Neutrophil (primary cell): ENCODE results near the gene TYMS.

Experiments used
- H3K27ac ChIP-seq: fragments of 200-600 bp; sonication (generic); 2 replicates; pipeline ENCODE4 v1.5.1; 2016; ENCODE audit warnings: mild to moderate bottlenecking, moderate library complexity
- H3K27me3 ChIP-seq: fragments of 200-600 bp; sonication (generic); 2 replicates; pipeline ENCODE4 v1.6.0; 2016; ENCODE audit warnings: mild to moderate bottlenecking
- H3K36me3 ChIP-seq: fragments of 200-600 bp; sonication (generic); 2 replicates; pipeline ENCODE4 v1.5.1; 2017
- H3K4me1 ChIP-seq, 2 experiments: fragments of 200-600 bp in 1 of 2; sonication (generic) in 1 of 2; 1 replicate in 1 of 2; 2 replicates in 1 of 2; pipeline versions ENCODE4 v1.5.1 to v1.6.1; 2013 to 2016; ENCODE audit warnings: low read depth in 1 of 2, low read length in 1 of 2, mild to moderate bottlenecking in 1 of 2, moderate library complexity in 1 of 2; ENCODE audit not compliant: control insufficient read depth in 1 of 2, insufficient read depth in 1 of 2
- H3K4me3 ChIP-seq, 2 experiments: fragments of 200-600 bp in 1 of 2; sonication (generic) in 1 of 2; 1 replicate in 1 of 2; 2 replicates in 1 of 2; pipeline ENCODE4 v1.5.1; 2013 to 2016; ENCODE audit warnings: low read depth in 1 of 2, low read length in 1 of 2, mild to moderate bottlenecking in 1 of 2, moderate library complexity in 1 of 2
- H3K9me3 ChIP-seq: fragments of 200-600 bp; sonication (generic); 2 replicates; pipeline ENCODE4 v1.5.1; 2016
- CTCF ChIP-seq: fragments of 200-600 bp; sonication (generic); IDR thresholded peaks from 2 replicates; pipeline ENCODE4 v1.5.1; 2016; ENCODE audit warnings: antibody characterized with exemption

TYMS gene

DNA sequence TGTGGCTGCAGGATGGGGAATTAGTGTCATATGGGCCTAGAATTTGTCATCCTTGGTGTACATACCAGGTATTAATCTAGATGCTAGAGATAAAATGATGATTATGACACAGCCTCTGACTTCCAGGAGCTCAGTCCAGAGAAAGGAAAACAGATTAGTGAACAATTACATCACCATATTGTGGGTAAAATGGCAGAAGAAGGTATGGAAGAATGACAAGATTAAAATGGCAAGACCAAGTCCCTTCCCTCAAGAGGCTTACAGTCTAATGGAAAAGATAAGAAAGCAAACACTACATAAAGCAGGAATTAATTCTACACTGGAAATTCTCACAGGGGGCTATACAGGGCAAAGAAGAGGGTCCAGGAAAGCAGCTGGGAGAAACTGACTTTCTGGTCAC is 25.9 kb upstream of the TYMS start:
- H3K9me3 ChIP-seq = no peaks in the 10 kb centered on the region
- no peaks in the 10 kb centered on the region for H3K36me3 ChIP-seq
- H3K27ac ChIP-seq = no peak overlapping the region
- H3K4me1 ChIP-seq = no peaks in the 10 kb centered on the region
- TF ChIP-seq CTCF = no peak
- H3K27me3 ChIP-seq = no peaks in the 10 kb centered on the region
- H3K4me3 ChIP-seq = no peak overlapping the region

- Histone ChIP-seq H3K27ac (no peak overlapping the region), H3K27me3 (no peaks in the 10 kb centered on the region), H3K9me3 (no peaks in the 10 kb centered on the region), H3K4me1 (no peaks in the 10 kb centered on the region), H3K36me3 (no peaks in the 10 kb centered on the region), H3K4me3 (no peak overlapping the region)
- TF ChIP-seq CTCF = no peak
Measured at GRCh38 chr18:634551-635045, 22.9 kb upstream of the TYMS start.

- Histone ChIP-seq H3K4me1 (no peaks in the 10 kb centered on the region), H3K36me3 (no peaks in the 10 kb centered on the region), H3K4me3 (no peak overlapping the region), H3K9me3 (no peaks in the 10 kb centered on the region), H3K27ac (no peak overlapping the region), H3K27me3 (no peaks in the 10 kb centered on the region)
- TF ChIP-seq CTCF = no peak
Measured at GRCh38 chr18:635171-635570, 22.3 kb upstream of the TYMS start.

GRCh38 chr18:641224-641623 is 16.2 kb upstream of the TYMS start:
- no peak overlapping the region for H3K4me3 ChIP-seq
- no peak for TF ChIP-seq CTCF

DNA sequence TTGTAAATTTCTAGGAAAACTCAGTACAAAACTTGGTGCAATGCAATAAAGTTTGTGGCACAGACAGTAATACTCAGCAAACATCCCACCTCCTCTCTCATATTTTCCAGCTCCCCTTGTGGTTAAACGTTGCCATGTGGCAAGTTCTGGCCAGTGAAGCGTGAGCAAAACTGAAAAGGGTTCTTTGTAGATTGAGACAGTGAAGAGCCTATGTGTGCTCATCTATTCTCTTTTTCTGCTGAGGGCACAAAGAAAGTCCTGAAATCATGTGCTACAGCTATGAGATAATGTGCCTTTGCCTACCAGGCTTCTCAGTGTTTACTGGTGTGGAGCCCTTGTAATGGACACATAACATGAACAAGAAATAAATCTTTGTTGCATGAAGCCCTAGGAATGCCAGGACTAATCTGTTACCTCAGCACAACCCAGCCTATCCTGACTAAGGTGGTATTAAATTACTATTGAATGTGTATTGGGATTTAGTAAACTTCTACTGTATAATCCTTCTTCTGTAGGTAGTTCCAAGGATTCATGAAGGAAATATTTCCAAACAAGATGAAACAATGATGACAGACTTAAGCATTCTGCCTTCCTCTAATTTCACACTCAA is 13.0 kb upstream of the TYMS start:
- Histone ChIP-seq H3K27ac (no peak overlapping the region), H3K9me3 (no peaks in the 10 kb centered on the region), H3K4me1 (no peaks in the 10 kb centered on the region), H3K36me3 (no peaks in the 10 kb centered on the region), H3K4me3 (no peak overlapping the region), H3K27me3 (peaks cover 11% of the 10 kb centered on the region)
- no peak for TF ChIP-seq CTCF

More at GRCh38 chr18:641224-641623, 16.2 kb upstream of the TYMS start:
- Histone ChIP-seq H3K27me3 (peaks cover 11% of the 10 kb centered on the region), H3K36me3 (no peaks in the 10 kb centered on the region), H3K9me3 (no peaks in the 10 kb centered on the region), H3K4me1 (no peaks in the 10 kb centered on the region), H3K27ac (no peak overlapping the region)
